Measurements from ENCODE around the gene ACTG1.

- TF ChIP-seq CTCF (IDR thresholded peaks at IDR 0.05) (no peak), POLR2A (IDR thresholded peaks at IDR 0.05) (no peak)
Observed at GRCh38 chr17:81498953-81499600, 13.5 kb downstream of the ACTG1 start.

Data from Peyer's patch (tissue), 4 donors.